ENCODE data around the gene RNF149.
"Not testable (repeated sequence)": the region's sequence is repeated elsewhere in the genome, so short reads cannot be mapped to it uniquely, and the experiment has no call there.

The RNF149 gene, protein sequence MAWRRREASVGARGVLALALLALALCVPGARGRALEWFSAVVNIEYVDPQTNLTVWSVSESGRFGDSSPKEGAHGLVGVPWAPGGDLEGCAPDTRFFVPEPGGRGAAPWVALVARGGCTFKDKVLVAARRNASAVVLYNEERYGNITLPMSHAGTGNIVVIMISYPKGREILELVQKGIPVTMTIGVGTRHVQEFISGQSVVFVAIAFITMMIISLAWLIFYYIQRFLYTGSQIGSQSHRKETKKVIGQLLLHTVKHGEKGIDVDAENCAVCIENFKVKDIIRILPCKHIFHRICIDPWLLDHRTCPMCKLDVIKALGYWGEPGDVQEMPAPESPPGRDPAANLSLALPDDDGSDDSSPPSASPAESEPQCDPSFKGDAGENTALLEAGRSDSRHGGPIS

DNA sequence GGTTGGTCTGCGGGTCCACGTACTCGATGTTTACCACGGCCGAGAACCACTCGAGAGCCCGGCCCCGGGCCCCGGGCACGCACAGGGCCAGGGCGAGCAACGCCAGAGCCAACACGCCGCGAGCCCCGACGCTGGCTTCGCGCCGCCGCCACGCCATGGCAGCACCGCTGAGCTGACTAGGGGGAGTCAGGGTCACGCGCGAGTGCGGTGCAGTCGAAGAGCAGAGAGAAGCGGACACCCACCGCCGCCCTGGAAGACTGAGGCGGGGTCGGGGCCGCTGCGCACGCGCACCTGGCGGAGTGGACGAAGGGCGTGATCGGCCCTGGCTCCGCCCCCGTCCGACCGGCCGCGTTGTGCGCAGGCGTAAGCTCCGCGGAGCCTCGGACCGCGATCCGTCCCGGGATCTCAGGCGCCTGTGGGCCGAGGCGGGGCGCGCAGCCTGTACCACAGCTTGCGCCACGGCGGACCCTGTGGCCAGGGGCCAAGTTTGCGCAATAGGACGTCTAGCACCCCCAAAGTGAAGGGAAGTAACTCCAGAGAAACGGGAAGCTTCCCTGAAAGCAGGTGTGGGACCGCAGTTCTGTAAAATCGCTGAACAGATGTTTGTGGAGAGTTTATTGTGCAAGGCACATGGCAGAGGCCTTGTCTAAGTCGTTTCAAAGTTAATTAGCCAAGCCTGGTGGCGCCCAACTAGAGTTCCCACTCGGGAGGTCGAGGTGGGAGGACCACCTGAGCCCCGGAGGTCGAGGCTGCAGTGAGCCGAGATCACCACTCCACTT is at the start of gene RNF149:
Gene RNF149 (minus strand): TSS at position 270 of the 779 bp plus-strand sequence. CDS start 113 bp downstream, at position 157.
- DNase-seq, result peak; percentile 85

DNA sequence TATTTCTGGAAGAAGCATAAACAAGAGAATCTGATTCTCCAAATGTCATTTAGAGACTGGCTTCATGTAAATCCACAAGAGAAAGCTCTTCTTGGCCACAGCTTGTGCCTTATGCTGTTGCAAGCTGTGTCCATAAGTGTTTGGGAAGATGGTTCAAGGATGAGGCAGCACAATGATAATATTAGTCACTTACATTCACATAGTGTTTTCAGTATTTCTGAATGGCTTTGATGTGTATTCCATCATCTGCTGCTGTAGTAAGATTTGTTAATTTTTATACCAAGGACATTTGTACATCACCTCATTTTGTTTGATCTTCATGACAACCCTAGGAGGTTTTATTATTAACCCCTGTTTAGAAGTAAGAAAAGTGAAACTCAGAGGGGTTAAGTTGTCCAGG is 48.9 kb upstream of the RNF149 start:
- no peak for DNase-seq

DNA sequence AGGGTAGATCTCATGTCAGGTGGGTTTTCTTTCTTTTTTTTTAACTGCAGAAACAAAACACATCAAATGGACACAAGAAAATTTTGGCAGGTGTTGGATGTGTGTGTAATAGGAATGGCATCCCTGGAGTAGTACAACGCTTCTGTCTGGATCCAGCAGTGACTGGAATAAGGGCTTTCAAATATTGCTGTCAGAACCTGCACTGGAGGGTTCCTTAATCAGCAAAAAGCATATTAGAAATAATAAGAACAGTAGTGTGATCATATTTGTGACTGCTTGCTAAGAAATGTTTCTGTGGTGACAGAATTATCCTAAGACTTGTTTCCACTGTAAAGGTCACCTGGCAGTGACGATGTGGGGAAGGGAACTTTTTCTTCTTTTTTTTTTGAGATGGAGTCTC is 48.0 kb upstream of the RNF149 start:
- DNase-seq, result no peak

DNA sequence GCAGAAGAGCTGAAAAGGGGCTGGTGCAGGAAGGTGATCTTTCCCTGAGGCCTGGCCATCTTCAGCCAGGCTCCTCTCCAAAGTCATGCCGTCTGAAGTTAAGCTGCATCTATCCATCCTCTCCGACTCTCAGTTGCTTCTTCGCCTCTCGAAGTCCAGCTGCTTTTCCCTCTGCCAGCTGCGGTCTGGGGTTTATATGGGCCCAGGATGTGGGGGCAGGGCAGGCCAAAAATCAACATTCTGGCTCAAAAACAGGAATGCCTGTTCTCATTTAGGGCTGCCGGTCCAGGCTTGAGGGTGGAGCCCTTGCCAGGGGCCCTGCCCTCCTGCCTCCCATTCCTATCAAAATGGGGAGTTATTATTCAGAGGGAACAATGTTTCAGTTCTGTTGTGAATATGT is 47.6 kb upstream of the RNF149 start:
- no peak for DNase-seq

DNA sequence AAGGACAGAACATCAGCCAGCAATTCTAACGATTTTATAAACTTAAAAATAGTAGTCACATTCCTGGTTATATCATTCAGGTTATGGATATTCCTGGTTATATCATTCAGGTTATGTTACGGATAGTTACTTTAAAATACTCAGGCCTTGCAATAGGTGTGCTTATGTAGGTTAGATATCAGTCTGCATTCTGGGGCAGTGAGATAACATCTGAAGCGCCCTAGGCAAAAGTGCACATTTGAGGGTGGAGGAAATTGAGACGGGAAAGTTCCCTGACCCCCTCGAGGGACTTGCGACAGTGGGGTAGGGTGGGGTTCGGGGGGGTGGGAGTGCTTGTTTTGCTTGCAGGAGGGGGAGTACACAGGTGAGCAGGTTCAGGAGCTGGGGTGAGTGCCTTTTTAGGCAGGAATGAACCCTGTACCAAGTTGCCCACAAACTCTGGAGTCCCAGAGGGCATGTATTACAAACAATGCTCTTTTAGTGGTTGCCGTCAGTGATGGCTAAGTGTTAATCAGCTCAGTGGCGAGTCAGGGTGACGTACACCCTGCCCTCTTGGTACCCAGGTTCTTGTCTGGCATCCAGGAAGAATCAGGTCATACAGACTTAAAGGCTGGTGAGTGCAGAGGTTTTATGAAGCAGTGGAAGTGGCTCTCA is 47.0 kb upstream of the RNF149 start:
- no peak for DNase-seq

DNA sequence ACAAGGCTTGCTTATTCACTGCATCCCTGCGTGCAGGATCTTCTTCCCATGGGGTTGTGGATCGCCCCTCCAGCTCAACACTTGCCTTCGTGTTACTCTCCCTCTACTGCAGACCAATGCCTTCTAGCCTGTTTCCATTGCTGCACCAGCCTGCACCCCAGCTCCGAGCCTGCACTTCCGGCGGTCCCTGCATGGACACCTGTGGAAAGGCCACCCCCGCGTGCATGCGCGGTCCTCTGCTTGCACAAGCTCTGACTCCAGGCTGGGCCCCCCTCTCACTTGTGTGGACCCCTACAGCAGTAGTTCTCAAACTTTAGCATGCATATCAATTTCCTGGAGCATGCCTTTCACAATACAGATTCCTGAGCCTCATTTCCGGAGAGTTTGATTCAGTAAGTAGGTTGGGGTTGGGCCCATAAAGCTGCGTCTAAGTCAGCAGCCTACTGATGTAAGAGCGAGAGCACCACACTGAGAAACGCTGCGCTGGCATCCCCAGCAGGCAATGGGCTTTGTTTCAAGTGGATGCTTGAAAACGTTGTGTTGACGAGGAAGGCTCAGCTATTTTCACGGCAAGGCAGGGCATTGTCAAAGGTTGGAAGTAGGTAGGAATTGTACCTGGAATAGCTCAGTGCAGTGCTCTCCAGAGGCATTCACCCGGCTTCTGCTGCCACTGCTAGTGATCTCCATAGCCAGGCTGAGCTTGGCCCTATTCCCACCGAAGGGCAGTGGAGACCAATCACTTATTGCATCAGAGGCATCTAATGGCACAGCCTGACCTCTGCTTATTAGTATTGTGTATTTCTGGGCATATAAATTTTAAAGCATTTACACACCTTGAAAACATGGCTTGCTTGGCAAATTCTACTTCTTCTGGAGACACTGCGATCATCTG is 46.2 kb upstream of the RNF149 start:
- DNase-seq, result no peak

DNA sequence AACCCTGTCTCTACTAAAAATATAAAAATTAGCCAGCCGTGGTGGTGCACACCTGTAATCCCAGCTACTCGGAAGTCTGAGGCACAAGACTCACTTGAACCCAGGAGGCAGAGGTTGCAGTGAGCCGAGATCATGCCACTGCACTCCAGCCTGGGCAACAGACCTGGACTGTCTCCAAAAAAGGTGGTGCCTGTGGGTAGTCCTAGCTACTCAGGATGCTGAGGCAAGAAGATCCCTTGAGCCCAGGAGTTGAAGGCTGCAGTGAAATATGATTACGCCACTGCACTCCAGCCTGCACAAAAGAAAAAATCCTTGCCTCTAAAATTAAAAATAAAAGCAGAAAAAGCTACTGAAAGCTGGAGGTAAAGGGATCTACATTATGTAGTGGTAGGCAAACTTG is 44.1 kb upstream of the RNF149 start:
- DNase-seq, result not testable (repeated sequence)

DNA sequence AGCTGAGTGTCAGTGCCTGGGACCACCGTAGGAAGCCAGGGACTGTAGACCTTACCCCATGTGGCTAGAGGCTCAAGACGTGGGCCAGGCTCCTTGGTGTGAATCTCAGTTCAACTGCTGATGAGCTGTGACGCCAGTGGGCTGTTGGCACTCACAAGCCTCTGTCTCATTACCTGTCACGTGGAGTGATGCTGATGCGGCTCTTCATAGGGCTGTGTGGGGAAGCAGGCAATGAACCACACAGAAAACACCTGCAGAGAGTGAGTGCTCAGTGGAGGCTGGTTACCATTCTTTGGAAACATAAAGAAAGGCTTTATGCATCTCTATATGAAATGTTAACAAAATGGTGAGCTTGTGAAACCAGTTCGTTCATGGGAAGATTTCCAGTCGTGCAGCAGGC is 42.7 kb upstream of the RNF149 start:
- no peak for DNase-seq

DNA sequence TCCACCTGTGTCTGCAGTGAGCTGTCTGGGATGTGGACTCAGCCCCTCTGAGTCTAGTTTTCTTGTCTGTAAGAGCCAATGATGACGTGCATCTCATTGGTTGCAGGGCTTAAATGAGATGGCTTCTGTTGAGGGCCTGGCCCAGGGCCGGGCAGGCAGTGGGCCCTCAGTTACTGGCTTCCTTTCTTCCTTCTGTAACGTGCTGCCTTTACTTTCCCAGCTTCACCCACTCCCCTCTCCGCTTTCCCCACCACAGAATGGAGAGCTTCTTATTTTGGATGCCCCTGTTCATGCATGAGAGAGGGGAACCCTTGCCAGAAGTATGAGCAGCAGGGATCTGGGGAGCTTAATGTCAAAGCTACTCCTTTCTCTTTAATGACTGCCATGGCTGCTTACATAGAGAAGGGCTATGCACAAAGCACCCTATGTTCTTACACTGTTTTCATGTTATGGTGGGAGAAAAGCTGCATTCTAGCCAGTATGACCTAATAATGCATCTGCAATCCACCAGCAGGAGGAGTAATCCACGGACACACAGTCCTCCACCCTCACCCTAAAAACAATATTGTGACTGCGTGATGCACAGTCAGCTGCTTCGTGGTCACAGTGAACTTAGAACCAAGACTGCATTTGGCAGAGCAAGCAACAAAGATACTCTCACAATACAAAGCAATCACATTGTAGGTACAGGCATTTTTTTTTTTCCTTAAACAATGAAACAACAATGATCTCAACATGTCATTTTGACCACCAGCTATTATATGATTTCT is 41.6 kb upstream of the RNF149 start:
- no peak for DNase-seq

DNA sequence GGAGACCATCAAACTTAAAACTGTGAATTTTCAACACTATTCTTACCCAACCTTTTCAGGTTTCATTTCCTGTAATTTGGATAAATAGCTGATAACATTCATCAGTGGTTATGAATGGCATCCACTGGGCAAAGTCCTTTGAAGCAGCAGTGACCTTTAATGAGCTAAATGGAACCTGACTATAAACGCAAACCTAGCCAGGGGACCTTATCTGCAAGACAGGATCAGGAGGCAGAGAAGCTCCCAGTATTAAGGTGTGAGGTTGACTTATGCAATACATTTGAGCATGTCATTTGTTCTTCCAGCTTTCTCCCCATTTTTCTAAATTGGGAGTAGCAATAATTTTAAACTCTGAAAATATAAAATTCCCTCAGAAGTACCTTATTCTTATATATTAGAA is 40.4 kb upstream of the RNF149 start:
- no peak for DNase-seq

DNA sequence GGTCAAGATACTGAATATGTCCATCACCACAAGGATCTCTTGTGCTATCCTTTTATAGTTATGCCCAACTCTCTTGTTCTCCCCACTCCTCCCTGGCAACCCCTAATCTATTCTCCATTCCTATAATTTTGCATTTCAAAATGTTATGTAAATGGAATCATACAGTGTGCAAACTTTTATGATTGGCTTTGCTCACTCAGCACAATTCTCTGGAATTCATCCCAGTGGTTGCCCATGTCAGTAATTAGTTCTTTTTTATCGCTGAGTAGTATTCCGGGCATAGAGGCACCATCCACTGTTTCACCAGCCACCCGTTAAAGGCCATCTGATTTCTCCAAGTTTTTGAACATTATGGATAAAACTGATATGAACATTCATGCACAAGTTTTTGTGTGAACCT is 38.4 kb upstream of the RNF149 start:
- DNase-seq, result no peak

DNA sequence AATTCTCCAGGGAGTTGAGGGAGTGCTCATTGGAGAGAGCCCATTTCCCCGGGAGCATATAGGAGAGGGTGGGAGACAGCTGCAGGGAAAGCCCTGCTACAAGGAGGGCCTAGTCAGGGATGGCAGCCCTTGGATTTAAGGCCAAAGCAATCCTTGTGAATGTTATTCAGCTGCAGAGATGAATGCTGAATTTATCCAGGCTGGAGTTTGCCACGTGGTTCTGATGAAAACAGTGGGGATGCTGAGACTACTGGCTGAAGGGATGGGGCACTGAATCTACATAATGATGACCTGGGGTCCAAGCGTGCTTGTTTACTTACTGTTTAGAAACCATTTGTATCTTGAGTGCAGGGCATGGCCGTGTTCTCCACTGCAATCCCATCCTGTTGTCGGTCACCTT is 35.6 kb upstream of the RNF149 start:
- DNase-seq, result no peak

DNA sequence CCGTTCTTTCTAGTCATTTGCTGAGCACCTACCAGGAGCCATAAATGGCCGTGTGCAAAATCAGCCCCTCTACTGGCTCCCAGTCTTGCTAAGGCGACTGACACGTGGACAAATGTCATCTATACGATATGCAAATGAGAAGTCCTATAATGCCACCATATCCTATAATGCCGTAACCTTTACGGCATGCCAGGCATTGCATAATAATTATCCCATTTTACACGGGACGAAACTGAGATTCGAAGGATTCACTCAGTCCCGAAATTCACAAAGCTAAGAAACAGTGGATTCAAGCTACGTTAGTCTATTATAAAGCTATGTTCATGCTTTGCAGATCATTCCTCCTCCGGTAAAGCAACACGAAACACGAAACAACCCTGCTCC is 34.1 kb upstream of the RNF149 start:
- DNase-seq, result no peak

DNA sequence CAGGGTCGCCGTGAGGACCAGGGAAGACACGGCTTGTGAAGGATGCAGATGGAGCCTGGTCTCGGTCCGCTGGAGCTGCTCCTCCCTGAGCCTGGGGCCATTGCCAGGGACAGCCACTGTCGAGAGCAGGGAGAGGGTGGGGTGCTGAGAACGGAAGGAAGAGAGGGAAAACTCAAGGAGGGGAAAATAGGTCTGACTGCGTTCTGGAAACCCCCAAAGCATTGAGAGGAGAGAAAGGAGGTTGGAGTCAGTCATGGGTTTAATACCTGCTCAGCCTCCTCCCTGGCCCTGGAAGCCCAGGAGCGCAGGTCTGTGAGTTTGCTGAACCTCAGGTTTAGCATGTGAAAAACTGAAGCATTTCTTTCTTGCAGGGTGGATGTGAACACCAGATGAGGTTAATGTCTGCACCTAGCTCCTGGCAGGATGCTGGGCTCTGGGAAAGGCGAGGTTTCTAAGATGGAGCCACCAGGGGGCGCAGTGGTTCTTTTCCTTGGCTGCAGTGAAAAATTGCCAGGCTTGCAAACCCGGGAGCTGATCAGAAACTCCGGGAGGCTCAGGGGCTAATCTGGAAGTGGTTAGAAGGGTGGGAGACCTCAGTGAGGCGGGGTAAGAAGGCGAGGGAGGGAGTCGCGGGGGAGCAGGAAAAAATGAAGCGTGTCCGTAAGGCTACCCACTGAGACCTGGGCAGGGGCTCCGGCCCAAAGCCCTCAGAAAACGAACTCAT is 33.6 kb upstream of the RNF149 start:
- DNase-seq, result peak; percentile 72

DNA sequence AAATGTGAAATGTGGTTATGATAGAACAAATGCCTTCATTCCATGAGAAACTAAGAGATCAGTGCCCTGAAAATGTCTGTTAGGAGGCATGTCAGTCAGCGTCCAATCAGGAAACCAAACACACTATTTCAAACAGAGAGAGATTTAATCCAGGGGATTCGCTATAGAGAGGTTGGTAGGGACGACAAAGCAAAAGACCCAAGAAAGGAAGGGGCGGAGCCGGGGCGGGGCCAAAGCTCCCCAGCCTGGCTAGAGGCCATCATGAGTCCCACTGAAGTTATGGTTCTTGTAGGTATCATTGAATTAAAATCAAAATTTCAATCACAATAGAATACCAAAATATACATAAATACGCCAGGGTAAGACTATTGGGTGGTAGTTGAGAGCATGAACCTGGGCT is 32.9 kb upstream of the RNF149 start:
- DNase-seq, result peak; percentile 3

DNA sequence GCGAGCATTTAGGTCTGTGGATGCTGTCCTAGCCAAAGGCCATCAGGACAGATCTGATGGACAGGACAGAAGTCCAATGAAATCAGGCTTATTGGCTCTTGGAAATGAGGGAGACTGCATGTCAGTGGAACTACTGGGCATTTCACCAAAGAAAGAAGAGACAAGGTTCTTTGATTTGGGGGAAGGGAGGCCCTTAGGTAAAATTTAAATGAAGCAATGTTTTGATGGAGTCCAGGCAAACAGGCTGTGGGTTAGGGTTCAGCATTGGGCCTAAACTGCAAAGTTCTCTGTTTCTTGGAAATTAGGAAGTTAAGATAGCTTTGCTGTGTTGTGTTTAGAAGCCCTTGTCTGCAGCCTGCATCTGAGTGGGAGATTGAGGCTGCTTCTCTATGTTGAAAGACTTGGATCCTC is 31.6 kb upstream of the RNF149 start:
- no peak for DNase-seq

DNA sequence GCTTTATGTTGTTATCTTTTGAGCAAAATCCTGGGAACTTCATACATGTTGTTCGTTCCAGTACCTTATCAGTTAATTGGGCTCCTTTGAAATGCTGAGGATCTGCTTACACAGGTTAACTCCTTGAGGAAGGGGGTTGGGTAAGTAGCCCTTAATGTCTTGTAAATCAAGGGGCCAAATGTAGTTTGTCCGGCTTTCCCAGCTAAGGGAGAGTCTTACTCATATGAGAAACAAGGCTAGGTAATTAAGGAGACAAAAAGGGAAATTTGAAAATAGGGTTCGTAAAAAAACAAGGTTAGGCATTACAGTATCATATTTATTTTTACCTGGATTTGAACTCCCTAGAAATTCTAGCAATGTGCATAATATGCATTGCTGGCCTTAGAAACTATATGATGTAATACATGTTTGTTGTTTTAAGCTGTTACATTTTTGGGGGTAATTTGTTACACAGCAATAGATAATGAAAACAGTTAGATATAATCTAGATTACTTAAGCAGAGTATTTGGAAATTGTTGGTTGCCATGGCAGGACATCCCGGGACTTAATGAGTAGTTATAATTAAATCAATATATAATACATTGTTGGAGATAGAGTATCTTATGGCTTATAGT is 30.9 kb upstream of the RNF149 start:
- DNase-seq, result no peak

DNA sequence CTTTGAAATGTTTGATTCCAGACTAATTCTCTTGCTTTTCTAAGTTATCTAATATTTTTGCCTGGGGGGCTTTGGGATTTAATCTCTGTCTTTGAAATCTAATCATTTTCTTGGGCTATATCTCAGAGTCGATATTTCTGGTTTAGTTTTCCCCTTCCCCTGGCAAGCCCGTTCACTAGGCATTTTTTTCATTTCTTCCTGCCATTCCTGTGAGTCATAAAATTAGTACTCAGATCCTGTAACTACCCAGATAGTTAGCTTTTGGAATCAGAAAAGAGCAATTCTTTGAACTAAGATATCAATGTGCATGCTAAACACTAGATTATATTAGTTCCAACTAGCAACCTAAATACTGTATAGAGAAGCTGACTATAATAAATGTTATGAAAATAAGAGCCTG is 29.4 kb upstream of the RNF149 start:
- no peak for DNase-seq

DNA sequence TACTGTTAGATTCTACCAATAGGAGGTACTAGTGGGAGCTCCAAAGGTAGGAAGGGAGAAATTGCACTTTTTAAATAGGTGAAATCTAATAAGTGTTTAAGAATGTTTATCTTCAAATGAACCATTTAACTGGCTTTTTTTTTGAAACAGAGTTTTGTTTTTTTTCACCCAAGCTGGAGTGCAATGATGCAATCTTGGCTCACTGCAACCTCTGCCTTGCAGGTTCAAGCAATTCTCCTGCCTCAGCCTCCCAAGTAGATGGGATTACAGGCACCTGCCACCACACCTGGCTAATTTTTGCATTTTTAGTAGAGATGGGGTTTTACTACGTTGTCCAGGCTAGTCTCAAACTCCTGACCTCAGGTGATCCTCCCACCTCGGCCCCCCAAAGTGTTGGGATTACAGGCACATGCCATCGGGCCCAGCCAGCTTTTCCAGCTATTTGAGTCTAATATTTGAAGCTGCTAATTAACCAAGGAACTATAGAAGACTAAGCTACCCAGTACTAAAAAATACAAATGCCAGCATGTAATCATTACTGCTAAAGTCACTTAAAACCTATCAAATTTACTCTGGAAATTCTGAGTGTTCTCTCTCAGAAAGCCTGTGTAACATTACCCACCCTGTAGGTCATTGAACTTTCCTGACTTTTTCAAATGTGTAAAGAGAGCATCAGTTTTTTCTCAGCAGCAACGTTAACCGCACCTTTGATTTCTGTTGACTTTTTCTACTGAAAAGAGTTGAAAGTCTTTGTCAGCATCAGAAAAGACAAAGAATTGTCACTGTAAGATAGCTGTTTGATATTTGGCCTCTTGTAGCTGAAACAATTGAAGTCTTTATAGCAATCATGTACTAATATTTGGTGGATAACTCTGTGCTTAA is 24.6 kb upstream of the RNF149 start:
- no peak for DNase-seq

DNA sequence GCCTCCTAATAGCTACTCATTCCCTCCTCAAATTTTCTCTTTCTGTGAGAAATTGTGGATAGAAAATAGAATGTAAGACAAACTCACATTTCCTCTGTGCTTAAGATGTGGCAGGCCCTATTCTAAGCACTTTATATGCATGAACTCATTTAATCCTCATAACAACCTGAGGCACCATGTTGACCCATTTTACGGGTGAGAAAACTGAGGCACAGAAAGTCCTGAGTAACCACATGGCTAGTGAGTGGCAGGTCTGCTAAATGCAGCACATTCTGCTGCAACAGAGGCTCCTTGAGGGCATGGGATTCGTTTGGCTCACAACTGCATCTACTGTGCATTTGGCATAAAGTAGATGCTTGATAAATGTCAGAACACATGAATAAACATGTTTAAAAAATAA is 22.7 kb upstream of the RNF149 start:
- DNase-seq, result no peak

Measured in NCI-H1694 treated with DMSO at 0.1 percent for 48 hours (cell line).